Measurements from ENCODE around the gene ILK.
A peak's percentile ranks its signal among the peaks of the same experiment; 100 is the strongest.

The ILK gene

GRCh38 chr11:6638429-6638828 lies 34.9 kb downstream of the ILK start:
- DNase-seq, result no peak

GRCh38 chr11:6640036-6640984 lies 36.7 kb downstream of the ILK start:
- DNase-seq, result no peak

- no peak for DNase-seq
Measured at GRCh38 chr11:6640985-6641701, 37.6 kb downstream of the ILK start.

- no peak for DNase-seq
Measured at GRCh38 chr11:6642957-6643356, 39.4 kb downstream of the ILK start.

GRCh38 chr11:6646071-6646470 lies 42.5 kb downstream of the ILK start:
- no peak for DNase-seq

GRCh38 chr11:6646576-6646917 lies 43.0 kb downstream of the ILK start:
- DNase-seq, result no peak

GRCh38 chr11:6646918-6647679 lies 43.5 kb downstream of the ILK start:
- no peak for DNase-seq

GRCh38 chr11:6647836-6648235 lies 44.3 kb downstream of the ILK start:
- no peak for DNase-seq

GRCh38 chr11:6648501-6648900 lies 44.9 kb downstream of the ILK start:
- DNase-seq, result no peak

GRCh38 chr11:6650104-6650503 lies 46.5 kb downstream of the ILK start:
- DNase-seq, result no peak

GRCh38 chr11:6650980-6651379 lies 47.4 kb downstream of the ILK start:
- DNase-seq, result no peak

GRCh38 chr11:6652182-6652581 lies 48.6 kb downstream of the ILK start:
- DNase-seq, result no peak

GRCh38 chr11:6653097-6653496 lies 49.5 kb downstream of the ILK start:
- no peak for DNase-seq

- no peak for DNase-seq
Measured at GRCh38 chr11:6653656-6654055, 50.1 kb downstream of the ILK start.

GRCh38 chr11:6654281-6655019 lies 50.9 kb downstream of the ILK start:
- no peak for DNase-seq

- peak; percentile 22 for DNase-seq
Measured at GRCh38 chr11:6655020-6655789, 51.6 kb downstream of the ILK start.

- peak; percentile 30 for DNase-seq
Measured at GRCh38 chr11:6655790-6656583, 52.4 kb downstream of the ILK start, which contains the start of gene DCHS1. TSS of gene DCHS1 (minus strand) at chr11:6655809. CDS start at chr11:6641613, 14,196 bp downstream.

- no peak for DNase-seq
Measured at GRCh38 chr11:6656584-6656915, 53.0 kb downstream of the ILK start.

- no peak for DNase-seq
Measured at GRCh38 chr11:6656936-6657335, 53.4 kb downstream of the ILK start.

GRCh38 chr11:6657346-6657745 lies 53.8 kb downstream of the ILK start:
- no peak for DNase-seq

GRCh38 chr11:6658647-6659046 lies 55.1 kb downstream of the ILK start:
- DNase-seq, result no peak

Data from NCI-H345 (cell line).